Activated CD4-positive, alpha-beta T cell treated with anti-CD3 and anti-CD28 coated beads, Interleukin-2, amount 10 ng/mL, durations not matched to agents 24 days and 14 days (primary cell): ENCODE results near the gene CWF19L2. TPM values are rescaled to one million over a fixed set of nuclear protein-coding genes. Genes with fewer than 3 reads are reported as not detected.
"Not testable (repeated sequence)": the region's sequence is repeated elsewhere in the genome, so short reads cannot be mapped to it uniquely, and the experiment has no call there.

Source experiments
- DNase-seq: peaks from one replicate; pipeline ENCODE4 v3.0.0; 2022
- H3K27ac Mint-ChIP-seq: one replicate; pipeline ENCODE4 v1.8.0; 2022; ENCODE audit warnings: mild to moderate bottlenecking, mixed read lengths
- H3K27me3 Mint-ChIP-seq: one replicate; pipeline ENCODE4 v1.8.0; 2022; ENCODE audit warnings: mixed read lengths
- H3K36me3 Mint-ChIP-seq: one replicate; pipeline ENCODE4 v1.8.0; 2022; ENCODE audit warnings: low read depth, mild to moderate bottlenecking, mixed read lengths
- H3K4me1 Mint-ChIP-seq: one replicate; pipeline ENCODE4 v1.8.0; 2021; ENCODE audit warnings: mixed read lengths
- H3K4me3 Mint-ChIP-seq: one replicate; pipeline ENCODE4 v1.8.0; 2022; ENCODE audit warnings: mild to moderate bottlenecking, moderate library complexity, mixed read lengths
- H3K9me3 Mint-ChIP-seq: one replicate; pipeline ENCODE4 v1.8.0; 2021; ENCODE audit warnings: mixed read lengths
- intact Hi-C: fragments of 100-400 bp; cut with micrococcal nuclease; formaldehyde crosslinking; loops from one replicate; pipeline ENCODE4 v1.15.1; 2023
- total RNA-seq: library from RNA; stranded (reverse); gene quantifications from 2 replicates; pipeline ENCODE4 v1.2.3, GENCODE V29; 2022

The CWF19L2 gene
- 16.1 and 17.6 TPM in 2 replicates for total RNA-seq

GRCh38 chr11:107457558-107458271 lies at the start of gene CWF19L2:
CWF19L2 (minus strand) TSS chr11:107457825; CDS start chr11:107457816, 9 bp downstream.
- Mint-ChIP-seq H3K27ac (peak within 1 kb of the TSS; percentile 87), H3K27me3 (peaks cover 7% of the 10 kb centered on the region), H3K36me3 (peaks cover 13% of the 10 kb centered on the region), H3K9me3 (peaks cover 4% of the 10 kb centered on the region), H3K4me3 (peak within 1 kb of the TSS; percentile 85), H3K4me1 (peaks cover 22% of the 10 kb centered on the region)
- DNase-seq = peak; percentile 96
- intact Hi-C loops = loop anchor here (1.0 to 10.0 kb wide), 3 partner anchors 108 to 1435 kb away; partner anchors contain the start of genes AASDHPPT, ALKBH8, KBTBD3 and MSANTD4

GRCh38 chr11:107505647-107506225 lies 48.1 kb upstream of the CWF19L2 start:
- H3K27ac Mint-ChIP-seq = no peak overlapping the region
- no peaks in the 10 kb centered on the region for H3K27me3 Mint-ChIP-seq
- intact Hi-C loops = no loop called here
- no peak overlapping the region for H3K4me3 Mint-ChIP-seq
- H3K36me3 Mint-ChIP-seq = peaks cover 33% of the 10 kb centered on the region
- no peak for DNase-seq
- no peaks in the 10 kb centered on the region for H3K4me1 Mint-ChIP-seq
- H3K9me3 Mint-ChIP-seq = peaks cover 8% of the 10 kb centered on the region

DNA sequence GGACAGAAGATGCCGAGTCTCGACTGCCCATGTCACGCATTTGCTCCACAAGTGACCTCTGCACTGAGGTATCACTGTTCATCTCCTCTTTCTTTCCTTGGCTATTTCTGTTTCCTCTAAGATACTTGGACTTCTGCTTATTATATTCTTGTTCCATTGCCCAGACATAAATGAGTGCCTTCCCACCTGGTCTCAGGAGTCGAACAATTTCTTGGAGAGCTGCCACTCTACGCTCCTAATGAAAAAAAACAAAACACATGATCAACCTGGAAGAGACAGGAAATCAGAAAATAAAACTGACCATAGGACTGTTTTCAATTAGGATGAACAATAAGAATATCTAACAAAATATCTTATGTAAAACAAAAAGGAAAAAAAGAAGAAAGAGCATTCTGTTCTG lies 47.4 kb upstream of the CWF19L2 start:
- peaks cover 8% of the 10 kb centered on the region for H3K9me3 Mint-ChIP-seq
- no peak overlapping the region for H3K27ac Mint-ChIP-seq
- no peaks in the 10 kb centered on the region for H3K4me1 Mint-ChIP-seq
- H3K27me3 Mint-ChIP-seq = no peaks in the 10 kb centered on the region
- no peak for DNase-seq
- intact Hi-C loops = no loop called here
- peaks cover 29% of the 10 kb centered on the region for H3K36me3 Mint-ChIP-seq
- no peak overlapping the region for H3K4me3 Mint-ChIP-seq

DNA sequence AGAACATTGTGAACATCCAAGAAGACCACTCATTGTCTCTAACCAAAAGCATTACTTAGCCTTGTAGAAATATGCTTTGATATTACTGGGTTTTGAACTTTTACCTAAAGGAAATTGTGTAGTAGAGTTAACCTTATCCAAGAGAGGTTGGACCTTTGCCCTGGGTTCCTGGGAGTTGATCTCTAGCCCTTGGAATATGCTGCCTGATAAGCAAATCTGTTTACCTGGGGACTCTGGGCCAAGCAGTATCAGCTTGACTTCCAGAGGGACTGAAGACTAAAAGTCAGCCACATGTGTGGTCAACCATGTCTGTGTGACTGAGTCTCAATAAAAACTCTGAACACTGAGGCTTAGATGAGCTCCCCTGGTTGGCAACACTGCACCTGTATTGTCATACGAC lies 44.1 kb upstream of the CWF19L2 start:
- peaks cover 8% of the 10 kb centered on the region for H3K9me3 Mint-ChIP-seq
- no peak overlapping the region for H3K4me3 Mint-ChIP-seq
- H3K4me1 Mint-ChIP-seq = no peaks in the 10 kb centered on the region
- peaks cover 29% of the 10 kb centered on the region for H3K36me3 Mint-ChIP-seq
- H3K27ac Mint-ChIP-seq = no peak overlapping the region
- no peaks in the 10 kb centered on the region for H3K27me3 Mint-ChIP-seq
- no peak for DNase-seq
- intact Hi-C loops = no loop called here

GRCh38 chr11:107497371-107497770 lies 39.7 kb upstream of the CWF19L2 start:
- H3K27me3 Mint-ChIP-seq, DNase-seq, H3K4me3 Mint-ChIP-seq, H3K4me1 Mint-ChIP-seq, H3K9me3 Mint-ChIP-seq, intact Hi-C loops, H3K27ac Mint-ChIP-seq: not testable (repeated sequence)
- peaks cover 10% of the 10 kb centered on the region for H3K36me3 Mint-ChIP-seq

- H3K27me3 Mint-ChIP-seq = no peaks in the 10 kb centered on the region
Observed at GRCh38 chr11:107496011-107496410, 38.4 kb upstream of the CWF19L2 start.

GRCh38 chr11:107494055-107494454 lies 36.4 kb upstream of the CWF19L2 start:
- H3K36me3 Mint-ChIP-seq = no peaks in the 10 kb centered on the region
- peaks cover 5% of the 10 kb centered on the region for H3K27me3 Mint-ChIP-seq
- intact Hi-C loops = no loop called here
- no peak overlapping the region for H3K4me3 Mint-ChIP-seq
- no peak for DNase-seq
- no peaks in the 10 kb centered on the region for H3K9me3 Mint-ChIP-seq
- H3K27ac Mint-ChIP-seq = no peak overlapping the region
- H3K4me1 Mint-ChIP-seq = no peaks in the 10 kb centered on the region

More at GRCh38 chr11:107496011-107496410, 38.4 kb upstream of the CWF19L2 start:
- Mint-ChIP-seq H3K36me3 (peaks cover under 1% of the 10 kb centered on the region), H3K4me3 (no peak overlapping the region), H3K4me1 (no peaks in the 10 kb centered on the region), H3K9me3 (peaks cover under 1% of the 10 kb centered on the region), H3K27ac (no peak overlapping the region)
- intact Hi-C loops = no loop called here
- no peak for DNase-seq

DNA sequence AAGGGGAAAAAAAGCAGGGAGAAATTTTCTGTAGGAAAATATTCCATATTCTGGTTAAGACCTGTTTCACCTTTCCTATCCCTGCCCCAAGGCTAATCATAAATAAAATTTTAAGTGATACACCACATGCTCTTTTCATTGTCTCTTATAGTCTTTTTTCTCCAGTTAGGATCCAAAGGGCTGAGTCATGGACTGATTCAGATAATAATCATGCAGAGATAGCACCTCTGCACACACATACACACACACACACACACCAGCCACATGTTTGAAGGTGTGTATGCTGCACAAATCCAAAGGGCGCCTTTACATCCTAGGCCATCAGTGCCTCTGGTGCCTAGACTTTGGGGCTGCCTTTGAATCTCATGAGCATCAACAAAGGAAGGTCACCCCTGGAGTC lies 35.5 kb upstream of the CWF19L2 start:
- H3K9me3 Mint-ChIP-seq = no peaks in the 10 kb centered on the region
- no peaks in the 10 kb centered on the region for H3K4me1 Mint-ChIP-seq
- H3K36me3 Mint-ChIP-seq = no peaks in the 10 kb centered on the region
- H3K27ac Mint-ChIP-seq = no peak overlapping the region
- DNase-seq = no peak
- no peak overlapping the region for H3K4me3 Mint-ChIP-seq
- H3K27me3 Mint-ChIP-seq = peaks cover 9% of the 10 kb centered on the region
- intact Hi-C loops = no loop called here

GRCh38 chr11:107490836-107491235 lies 33.2 kb upstream of the CWF19L2 start:
- Mint-ChIP-seq H3K27ac (no peak overlapping the region), H3K27me3 (peaks cover 13% of the 10 kb centered on the region), H3K9me3 (no peaks in the 10 kb centered on the region), H3K36me3 (no peaks in the 10 kb centered on the region), H3K4me1 (no peaks in the 10 kb centered on the region), H3K4me3 (no peak overlapping the region)
- intact Hi-C loops = no loop called here
- DNase-seq = no peak

- Mint-ChIP-seq H3K4me3 (no peak overlapping the region), H3K27ac (no peak overlapping the region), H3K9me3 (peaks cover 3% of the 10 kb centered on the region), H3K36me3 (no peaks in the 10 kb centered on the region), H3K27me3 (peaks cover 9% of the 10 kb centered on the region), H3K4me1 (no peaks in the 10 kb centered on the region)
- DNase-seq = no peak
- intact Hi-C loops = no loop called here
Observed at GRCh38 chr11:107482234-107482633, 24.6 kb upstream of the CWF19L2 start.

- Mint-ChIP-seq H3K4me3 (no peak overlapping the region), H3K27me3 (peaks cover 14% of the 10 kb centered on the region), H3K9me3 (no peaks in the 10 kb centered on the region), H3K4me1 (no peaks in the 10 kb centered on the region), H3K27ac (no peak overlapping the region), H3K36me3 (no peaks in the 10 kb centered on the region)
- no peak for DNase-seq
- intact Hi-C loops = no loop called here
Observed at GRCh38 chr11:107478922-107479321, 21.3 kb upstream of the CWF19L2 start.

DNA sequence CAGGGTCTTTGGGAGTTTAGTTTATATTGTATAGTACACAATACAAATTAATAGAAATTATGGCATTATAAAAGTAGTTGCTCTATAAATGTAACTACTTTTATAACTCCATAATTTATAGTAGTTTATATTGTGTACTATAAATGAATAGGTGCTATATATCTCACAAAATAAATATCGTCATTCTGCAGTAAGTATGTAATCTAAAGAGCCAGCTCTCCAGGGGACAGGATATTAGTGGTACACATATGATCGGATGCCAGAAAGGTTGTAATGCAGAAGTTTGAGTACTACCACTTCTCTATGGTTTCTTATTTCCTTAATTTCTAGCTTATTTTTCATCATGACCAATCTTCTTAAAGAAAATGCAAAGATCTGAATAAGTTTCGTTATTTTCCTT lies 20.2 kb upstream of the CWF19L2 start:
- H3K27me3 Mint-ChIP-seq = peaks cover 14% of the 10 kb centered on the region
- no peak overlapping the region for H3K27ac Mint-ChIP-seq
- H3K36me3 Mint-ChIP-seq = no peaks in the 10 kb centered on the region
- DNase-seq = no peak
- intact Hi-C loops = no loop called here
- no peaks in the 10 kb centered on the region for H3K9me3 Mint-ChIP-seq
- H3K4me3 Mint-ChIP-seq = no peak overlapping the region
- no peaks in the 10 kb centered on the region for H3K4me1 Mint-ChIP-seq

GRCh38 chr11:107473792-107474191 lies 16.2 kb upstream of the CWF19L2 start:
- intact Hi-C loops = no loop called here
- Mint-ChIP-seq H3K4me1 (no peaks in the 10 kb centered on the region), H3K27ac (no peak overlapping the region), H3K9me3 (no peaks in the 10 kb centered on the region), H3K27me3 (peaks cover 17% of the 10 kb centered on the region), H3K4me3 (no peak overlapping the region), H3K36me3 (no peaks in the 10 kb centered on the region)
- no peak for DNase-seq

DNA sequence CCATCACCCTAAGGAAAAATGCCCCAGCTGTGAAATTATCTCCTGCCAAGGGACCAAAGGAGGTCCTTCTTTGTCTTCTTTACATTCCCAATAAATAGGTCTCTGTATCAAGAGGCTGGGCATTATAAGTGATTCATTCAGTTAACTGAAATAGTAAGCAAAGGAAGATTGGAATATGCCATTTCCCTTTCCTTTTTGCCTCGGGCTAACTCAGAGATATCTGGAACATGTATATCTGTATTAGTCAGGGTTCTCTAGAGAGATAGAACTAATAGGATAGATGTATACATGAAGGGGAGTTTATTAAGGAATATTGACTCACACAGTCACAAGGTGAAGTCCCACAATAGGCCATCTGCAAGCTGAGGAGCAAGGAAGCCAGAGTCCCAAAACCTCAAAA lies 15.3 kb upstream of the CWF19L2 start:
- Mint-ChIP-seq H3K4me3 (no peak overlapping the region), H3K4me1 (no peaks in the 10 kb centered on the region), H3K36me3 (no peaks in the 10 kb centered on the region), H3K27ac (no peak overlapping the region), H3K9me3 (no peaks in the 10 kb centered on the region), H3K27me3 (peaks cover 19% of the 10 kb centered on the region)
- DNase-seq = peak; percentile 12
- intact Hi-C loops = no loop called here
